ENCODE data around the gene THEMIS2. TPM values are rescaled to one million over a fixed set of nuclear protein-coding genes. Genes with fewer than 3 reads are reported as not detected.

The THEMIS2 gene
- polyA plus RNA-seq, 3 donors, result 306 to 618 (median 344) TPM

DNA sequence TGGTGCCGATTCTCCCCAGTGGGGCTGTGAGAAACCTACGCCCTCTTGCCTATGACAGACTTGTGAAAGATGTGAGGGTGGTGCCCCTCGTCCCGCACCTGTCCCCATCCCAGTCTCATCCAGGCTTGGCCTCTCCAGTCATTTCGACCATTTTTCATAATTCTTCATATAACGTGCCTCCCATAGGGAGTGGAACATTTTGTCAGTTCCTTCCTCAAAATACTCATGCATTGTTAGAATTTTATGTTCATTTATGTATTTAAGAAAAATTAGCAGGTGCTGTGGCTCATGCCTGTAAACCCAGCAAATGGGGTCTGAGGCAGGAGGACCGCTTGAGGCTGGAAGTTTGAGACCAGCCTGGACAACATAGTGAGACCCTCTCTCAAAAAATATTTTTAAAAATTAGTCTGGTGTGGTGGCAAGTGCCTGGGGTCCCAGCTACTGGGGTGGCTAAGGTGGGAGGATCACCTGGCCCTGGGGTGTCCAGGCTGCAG lies 42.8 kb downstream of the THEMIS2 start:
- peaks cover 16 to 21% of the 10 kb centered on the region in 2 donors for H3K4me1 ChIP-seq (ENCODE audit: control insufficient read depth in 1 of 2, insufficient read depth in 2 of 2, low read length in 2 of 2)
- no peak overlapping the region for H3K9ac ChIP-seq (ENCODE audit: insufficient read depth, low read length, poor library complexity, severe bottlenecking)
- no peaks in the 10 kb centered on the region for H3K27me3 ChIP-seq (ENCODE audit: control insufficient read depth in 2 of 2, insufficient read depth in 2 of 2, low read length in 2 of 2)
- Mint-ChIP-seq H3K4me1 (peaks cover 15% of the 10 kb centered on the region), H3K4me3 (peak overlapping the region in 1 of 2 donors; percentile 99), H3K27ac (peak overlapping the region; percentile 97 to 99 (median 98)), H3K27me3 (ENCODE audit: low read depth in 3 of 3) (peaks cover 0 to 3% (median 2%) of the 10 kb centered on the region in 3 donors), H3K36me3 (peaks cover 9 to 24% of the 10 kb centered on the region in 2 donors), H3K9me3 (peaks cover 4 to 13% (median 9%) of the 10 kb centered on the region in 7 donors)
- H3K36me3 ChIP-seq (replicated peaks in 1 of 2; ENCODE audit: control insufficient read depth in 1 of 2, insufficient read depth in 2 of 2, low read length in 2 of 2), result peaks cover 20 to 27% of the 10 kb centered on the region in 2 donors
- peak overlapping the region; percentile 93 for H2AFZ ChIP-seq (ENCODE audit: insufficient read depth, low read depth, low read length, poor library complexity, severe bottlenecking)
- DNase-seq, result no peak
- H3K4me3 ChIP-seq (replicated peaks in 1 of 3; ENCODE audit: low read depth in 2 of 3, low read length in 3 of 3), result no peak overlapping the region
- TF ChIP-seq, protein P1, sequence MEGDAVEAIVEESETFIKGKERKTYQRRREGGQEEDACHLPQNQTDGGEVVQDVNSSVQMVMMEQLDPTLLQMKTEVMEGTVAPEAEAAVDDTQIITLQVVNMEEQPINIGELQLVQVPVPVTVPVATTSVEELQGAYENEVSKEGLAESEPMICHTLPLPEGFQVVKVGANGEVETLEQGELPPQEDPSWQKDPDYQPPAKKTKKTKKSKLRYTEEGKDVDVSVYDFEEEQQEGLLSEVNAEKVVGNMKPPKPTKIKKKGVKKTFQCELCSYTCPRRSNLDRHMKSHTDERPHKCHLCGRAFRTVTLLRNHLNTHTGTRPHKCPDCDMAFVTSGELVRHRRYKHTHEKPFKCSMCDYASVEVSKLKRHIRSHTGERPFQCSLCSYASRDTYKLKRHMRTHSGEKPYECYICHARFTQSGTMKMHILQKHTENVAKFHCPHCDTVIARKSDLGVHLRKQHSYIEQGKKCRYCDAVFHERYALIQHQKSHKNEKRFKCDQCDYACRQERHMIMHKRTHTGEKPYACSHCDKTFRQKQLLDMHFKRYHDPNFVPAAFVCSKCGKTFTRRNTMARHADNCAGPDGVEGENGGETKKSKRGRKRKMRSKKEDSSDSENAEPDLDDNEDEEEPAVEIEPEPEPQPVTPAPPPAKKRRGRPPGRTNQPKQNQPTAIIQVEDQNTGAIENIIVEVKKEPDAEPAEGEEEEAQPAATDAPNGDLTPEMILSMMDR (IDR thresholded peaks at IDR 0.05), result no peak
- H4K20me1 ChIP-seq (ENCODE audit: insufficient read depth, low read length), result no peaks in the 10 kb centered on the region
- intact Hi-C loops (cut with micrococcal nuclease), result no loop called here
- H3K4me2 ChIP-seq (replicated peaks; ENCODE audit: extremely low read depth, low read length, poor library complexity, severe bottlenecking), result no peak overlapping the region
- peak overlapping the region; percentile 93 to 95 for H3K27ac ChIP-seq (ENCODE audit: low read depth in 1 of 2, low read length in 2 of 2)
- 60% methylated on average over 1 of the region's 7 CpGs for WGBS (ENCODE audit: insufficient coverage)
- H3K9me3 ChIP-seq (replicated peaks in 1 of 2; ENCODE audit: control insufficient read depth in 1 of 2, insufficient read depth in 1 of 2, low read length in 2 of 2), result peaks cover 0 to 8% of the 10 kb centered on the region in 2 donors
- H3K79me2 ChIP-seq (ENCODE audit: insufficient read depth, low read length), result peaks cover 42% of the 10 kb centered on the region

DNA sequence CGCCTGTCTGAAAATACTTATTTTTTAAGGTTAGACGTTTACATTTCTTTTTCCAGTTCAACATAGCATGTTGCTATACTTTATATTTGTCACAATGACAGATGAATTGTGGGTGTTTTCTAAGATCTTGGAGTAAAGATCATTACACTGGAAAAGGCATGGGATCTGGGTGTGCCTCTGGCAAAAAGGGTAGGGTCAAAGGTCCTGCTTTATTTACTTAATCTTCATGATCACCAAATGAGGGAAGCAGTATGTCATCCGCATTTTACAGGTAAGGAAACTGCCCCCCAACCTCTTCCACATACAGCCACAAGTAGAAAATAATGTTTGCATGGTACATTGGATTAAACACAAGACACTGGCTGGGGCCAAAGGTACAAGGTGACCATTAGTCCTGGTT lies 49.9 kb downstream of the THEMIS2 start:
- no peak overlapping the region for H3K27ac Mint-ChIP-seq

More for the DNA sequence above, 49.9 kb downstream of the THEMIS2 start:
- H3K4me1 Mint-ChIP-seq, result no peaks in the 10 kb centered on the region
- TF ChIP-seq, protein P1 (IDR thresholded peaks at IDR 0.05), result no peak
- H3K27me3 ChIP-seq (ENCODE audit: control insufficient read depth in 2 of 2, insufficient read depth in 2 of 2, low read length in 2 of 2), result no peaks in the 10 kb centered on the region
- H3K36me3 Mint-ChIP-seq, result no peaks in the 10 kb centered on the region
- no peak overlapping the region for H3K4me3 ChIP-seq (replicated peaks in 1 of 3; ENCODE audit: low read depth in 2 of 3, low read length in 3 of 3)
- H3K4me1 ChIP-seq (ENCODE audit: control insufficient read depth in 1 of 2, insufficient read depth in 2 of 2, low read length in 2 of 2), result no peaks in the 10 kb centered on the region
- H3K9ac ChIP-seq (ENCODE audit: insufficient read depth, low read length, poor library complexity, severe bottlenecking), result no peak overlapping the region
- H3K9me3 ChIP-seq (replicated peaks in 1 of 2; ENCODE audit: control insufficient read depth in 1 of 2, insufficient read depth in 1 of 2, low read length in 2 of 2), result no peaks in the 10 kb centered on the region
- WGBS (ENCODE audit: insufficient coverage), result no CpG with 5 or more reads among the region's 3 CpGs
- H3K27ac ChIP-seq (ENCODE audit: low read depth in 1 of 2, low read length in 2 of 2), result no peak overlapping the region
- no peak overlapping the region for H3K4me2 ChIP-seq (replicated peaks; ENCODE audit: extremely low read depth, low read length, poor library complexity, severe bottlenecking)
- peaks cover 0 to under 1% (median 0%) of the 10 kb centered on the region in 7 donors for H3K9me3 Mint-ChIP-seq
- H3K27me3 Mint-ChIP-seq (ENCODE audit: low read depth in 3 of 3), result peaks cover 3 to 4% (median 3%) of the 10 kb centered on the region in 3 donors
- H3K36me3 ChIP-seq (replicated peaks in 1 of 2; ENCODE audit: control insufficient read depth in 1 of 2, insufficient read depth in 2 of 2, low read length in 2 of 2), result no peaks in the 10 kb centered on the region
- no peak for DNase-seq
- intact Hi-C loops (cut with micrococcal nuclease), result no loop called here
- no peaks in the 10 kb centered on the region for H4K20me1 ChIP-seq (ENCODE audit: insufficient read depth, low read length)
- no peak overlapping the region for H3K4me3 Mint-ChIP-seq
- no peak overlapping the region for H2AFZ ChIP-seq (ENCODE audit: insufficient read depth, low read depth, low read length, poor library complexity, severe bottlenecking)
- no peaks in the 10 kb centered on the region for H3K79me2 ChIP-seq (ENCODE audit: insufficient read depth, low read length)

Data from CD14-positive monocyte (primary cell).